SK-N-MC (cell line): ENCODE data around the gene TXNRD2.

Source experiments
- EZH2 ChIP-seq: fragments of 200-600 bp; sonication (generic); IDR thresholded peaks from one replicate; pipeline ENCODE4 v1.6.1; 2017; ENCODE audit warnings: antibody characterized with exemption
- POLR2AphosphoS5 ChIP-seq: IDR thresholded peaks from 2 replicates; pipeline ENCODE4 v1.6.1; 2012; ENCODE audit warnings: mild to moderate bottlenecking, low read depth, low read length, borderline replicate concordance

DNA sequence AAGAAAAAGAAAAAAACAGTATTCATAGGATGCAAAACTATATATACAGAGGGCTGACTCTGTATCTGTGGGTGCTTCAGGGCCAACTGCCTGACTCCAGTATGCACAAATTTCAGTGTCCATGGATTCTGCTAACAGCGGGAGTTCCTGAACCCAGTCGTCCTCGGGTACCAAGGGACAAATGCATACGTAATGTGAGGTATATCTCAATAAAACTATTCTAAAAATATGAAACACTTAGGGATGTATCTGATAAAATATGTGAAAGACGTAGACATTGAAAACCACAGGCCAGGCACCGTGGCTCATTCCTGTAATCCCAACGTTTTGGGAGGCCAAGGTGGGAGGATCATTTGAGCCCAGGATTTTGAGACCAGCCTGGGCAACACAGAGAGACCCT is 13.9 kb downstream of the TXNRD2 start:
- no peak for TF ChIP-seq EZH2
- TF ChIP-seq POLR2AphosphoS5, result no peak
